Skin of body (tissue), 2 donors: ENCODE measurements around the gene CDK14. TPM values are rescaled to one million over a fixed set of nuclear protein-coding genes. Genes with fewer than 3 reads are reported as not detected.
"Not testable (repeated sequence)": the region's sequence is repeated elsewhere in the genome, so short reads cannot be mapped to it uniquely, and the experiment has no call there.

Experiments used
- DNase-seq: peaks from one replicate; lab custom pipeline; 2025; lab: John Stamatoyannopoulos, UW
- total RNA-seq: library from RNA; depleted of rRNA; stranded (reverse); fragments of >200 nt; gene quantifications from one replicate; pipeline ENCODE4 v1.2.3, GENCODE V29; 2014

Gene CDK14
- total RNA-seq, 1 donor from 2014 or later = 51.6 TPM

- DNase-seq = no peak
These were observed 118.9 kb downstream of the CDK14 start for GRCh38 chr7:90715067-90715466.

- peak; percentile 35 for DNase-seq
These were observed 121.4 kb downstream of the CDK14 start for GRCh38 chr7:90717296-90718060.

- DNase-seq = no peak
These were observed 123.0 kb downstream of the CDK14 start for GRCh38 chr7:90719155-90719554.

GRCh38 chr7:90720984-90721760, 125.1 kb downstream of the CDK14 start:
- peak; percentile 58 for DNase-seq

- no peak for DNase-seq
These were observed 125.8 kb downstream of the CDK14 start for GRCh38 chr7:90721869-90722431.

- no peak for DNase-seq
These were observed 127.1 kb downstream of the CDK14 start for GRCh38 chr7:90723233-90723632.

GRCh38 chr7:90723866-90724265, 127.7 kb downstream of the CDK14 start:
- no peak for DNase-seq

- DNase-seq = no peak
These were observed 130.0 kb downstream of the CDK14 start for GRCh38 chr7:90726120-90726519.

- DNase-seq = no peak
These were observed 130.5 kb downstream of the CDK14 start for GRCh38 chr7:90726623-90727022.

- no peak for DNase-seq
These were observed 131.3 kb downstream of the CDK14 start for GRCh38 chr7:90727412-90727811.

- no peak for DNase-seq
These were observed 132.4 kb downstream of the CDK14 start for GRCh38 chr7:90728568-90728967.

- DNase-seq = not testable (repeated sequence)
These were observed 139.6 kb downstream of the CDK14 start for GRCh38 chr7:90735611-90736280.

GRCh38 chr7:90736316-90736715, 140.2 kb downstream of the CDK14 start:
- no peak for DNase-seq

- DNase-seq = no peak
These were observed 141.1 kb downstream of the CDK14 start for GRCh38 chr7:90736968-90737939.

GRCh38 chr7:90738249-90738648, 142.1 kb downstream of the CDK14 start:
- DNase-seq = no peak

GRCh38 chr7:90739716-90740115, 143.6 kb downstream of the CDK14 start:
- DNase-seq = no peak

GRCh38 chr7:90740386-90740785, 144.3 kb downstream of the CDK14 start:
- DNase-seq = no peak

GRCh38 chr7:90743626-90744025, 147.5 kb downstream of the CDK14 start:
- DNase-seq = no peak

GRCh38 chr7:90747516-90747915, 151.4 kb downstream of the CDK14 start:
- DNase-seq = peak; percentile 24

GRCh38 chr7:90749262-90749661, 153.1 kb downstream of the CDK14 start:
- no peak for DNase-seq

- DNase-seq = no peak
These were observed 153.7 kb downstream of the CDK14 start for GRCh38 chr7:90749774-90750173.
